Measurements from ENCODE around the gene FIBCD1. TPM values are rescaled to one million over a fixed set of nuclear protein-coding genes. Genes with fewer than 3 reads are reported as not detected.

Gene FIBCD1
- total RNA-seq, 1 donor from 2014 or later = 0.29 TPM

DNA sequence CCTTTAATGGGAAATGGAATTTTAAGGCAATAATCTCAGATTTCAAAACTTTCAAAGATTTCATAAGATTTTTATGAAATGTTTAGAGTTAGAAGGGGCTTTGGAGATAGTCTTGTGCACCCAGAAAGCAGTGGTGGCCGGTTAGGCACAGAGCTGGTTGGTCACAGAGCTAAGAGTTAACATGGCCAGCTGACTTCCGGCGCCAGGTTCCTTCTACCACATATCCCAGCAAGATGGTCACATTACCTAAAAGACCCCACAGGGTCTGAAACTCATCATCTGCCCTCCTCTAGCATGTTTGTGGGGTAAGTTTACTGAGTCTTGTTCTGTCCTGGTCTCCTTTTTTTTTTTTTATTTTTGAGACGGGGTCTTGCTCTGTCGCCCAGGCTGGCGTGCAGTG, 61.7 kb downstream of the FIBCD1 start:
- no peak overlapping the region for H3K4me3 ChIP-seq (ENCODE audit: low read depth, low read length)
- TF ChIP-seq, protein P1, sequence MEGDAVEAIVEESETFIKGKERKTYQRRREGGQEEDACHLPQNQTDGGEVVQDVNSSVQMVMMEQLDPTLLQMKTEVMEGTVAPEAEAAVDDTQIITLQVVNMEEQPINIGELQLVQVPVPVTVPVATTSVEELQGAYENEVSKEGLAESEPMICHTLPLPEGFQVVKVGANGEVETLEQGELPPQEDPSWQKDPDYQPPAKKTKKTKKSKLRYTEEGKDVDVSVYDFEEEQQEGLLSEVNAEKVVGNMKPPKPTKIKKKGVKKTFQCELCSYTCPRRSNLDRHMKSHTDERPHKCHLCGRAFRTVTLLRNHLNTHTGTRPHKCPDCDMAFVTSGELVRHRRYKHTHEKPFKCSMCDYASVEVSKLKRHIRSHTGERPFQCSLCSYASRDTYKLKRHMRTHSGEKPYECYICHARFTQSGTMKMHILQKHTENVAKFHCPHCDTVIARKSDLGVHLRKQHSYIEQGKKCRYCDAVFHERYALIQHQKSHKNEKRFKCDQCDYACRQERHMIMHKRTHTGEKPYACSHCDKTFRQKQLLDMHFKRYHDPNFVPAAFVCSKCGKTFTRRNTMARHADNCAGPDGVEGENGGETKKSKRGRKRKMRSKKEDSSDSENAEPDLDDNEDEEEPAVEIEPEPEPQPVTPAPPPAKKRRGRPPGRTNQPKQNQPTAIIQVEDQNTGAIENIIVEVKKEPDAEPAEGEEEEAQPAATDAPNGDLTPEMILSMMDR (conservative IDR thresholded peaks at IDR 0.05; ENCODE audit: low read depth, low read length) = no peak
- DNase-seq (ENCODE audit: low read depth) = no peak

DNA sequence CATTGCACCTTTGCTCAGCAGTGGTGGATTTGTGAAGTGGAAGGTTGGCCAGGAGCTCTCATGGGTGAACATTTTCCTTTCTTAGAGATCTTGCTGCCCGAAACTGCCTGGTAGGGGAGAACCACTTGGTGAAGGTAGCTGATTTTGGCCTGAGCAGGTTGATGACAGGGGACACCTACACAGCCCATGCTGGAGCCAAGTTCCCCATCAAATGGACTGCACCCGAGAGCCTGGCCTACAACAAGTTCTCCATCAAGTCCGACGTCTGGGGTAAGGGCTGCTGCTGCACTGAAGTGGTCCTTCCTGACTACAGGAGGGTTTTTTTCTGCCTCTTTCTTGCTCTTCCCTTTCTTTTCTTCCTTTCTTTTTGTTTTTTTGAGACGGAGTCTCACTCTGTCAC, 64.3 kb downstream of the FIBCD1 start:
- no peak overlapping the region for H3K4me3 ChIP-seq (ENCODE audit: low read depth, low read length)
- TF ChIP-seq, protein P1 (conservative IDR thresholded peaks at IDR 0.05; ENCODE audit: low read depth, low read length) = no peak
- no peak for DNase-seq (ENCODE audit: low read depth)

DNA sequence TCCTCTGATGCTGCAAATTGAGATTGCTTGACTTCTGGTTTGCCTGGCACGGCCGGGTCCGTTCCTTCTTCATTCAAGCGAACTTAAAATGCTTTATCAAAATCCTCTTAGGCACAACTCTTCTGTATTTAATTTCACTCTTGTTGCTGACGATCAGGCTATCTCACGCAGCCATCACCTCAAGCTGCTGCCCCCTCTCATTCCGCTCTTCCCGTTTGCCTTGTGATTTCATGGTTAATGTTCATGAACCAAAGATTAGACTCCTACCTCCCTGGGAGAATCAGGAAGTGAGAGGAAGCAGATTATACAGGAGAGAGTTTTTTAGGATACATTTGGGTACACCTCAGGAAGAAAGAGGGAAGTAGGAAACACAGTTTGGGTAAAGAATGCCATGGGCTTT, 65.1 kb downstream of the FIBCD1 start:
- H3K4me3 ChIP-seq (ENCODE audit: low read depth, low read length) = no peak overlapping the region
- TF ChIP-seq, protein P1 (conservative IDR thresholded peaks at IDR 0.05; ENCODE audit: low read depth, low read length) = no peak
- no peak for DNase-seq (ENCODE audit: low read depth)

DNA sequence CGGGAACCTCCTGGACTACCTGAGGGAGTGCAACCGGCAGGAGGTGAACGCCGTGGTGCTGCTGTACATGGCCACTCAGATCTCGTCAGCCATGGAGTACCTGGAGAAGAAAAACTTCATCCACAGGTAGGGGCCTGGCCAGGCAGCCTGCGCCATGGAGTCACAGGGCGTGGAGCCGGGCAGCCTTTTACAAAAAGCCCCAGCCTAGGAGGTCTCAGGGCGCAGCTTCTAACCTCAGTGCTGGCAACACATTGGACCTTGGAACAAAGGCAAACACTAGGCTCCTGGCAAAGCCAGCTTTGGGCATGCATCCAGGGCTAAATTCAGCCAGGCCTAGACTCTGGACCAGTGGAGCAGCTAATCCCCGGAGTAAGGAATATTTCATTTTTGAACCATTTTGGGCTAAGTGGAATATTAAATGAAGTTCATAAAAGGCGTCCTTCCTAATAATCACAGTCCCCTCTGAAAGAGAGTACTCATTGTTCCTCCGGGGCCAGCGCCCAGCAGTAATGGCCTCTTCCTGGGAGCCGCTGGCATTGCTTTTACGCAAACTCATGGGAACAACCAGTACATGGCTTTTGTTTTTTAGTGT, 66.0 kb downstream of the FIBCD1 start:
- TF ChIP-seq, protein P1 (conservative IDR thresholded peaks at IDR 0.05; ENCODE audit: low read depth, low read length) = no peak
- no peak overlapping the region for H3K4me3 ChIP-seq (ENCODE audit: low read depth, low read length)
- DNase-seq (ENCODE audit: low read depth) = no peak

DNA sequence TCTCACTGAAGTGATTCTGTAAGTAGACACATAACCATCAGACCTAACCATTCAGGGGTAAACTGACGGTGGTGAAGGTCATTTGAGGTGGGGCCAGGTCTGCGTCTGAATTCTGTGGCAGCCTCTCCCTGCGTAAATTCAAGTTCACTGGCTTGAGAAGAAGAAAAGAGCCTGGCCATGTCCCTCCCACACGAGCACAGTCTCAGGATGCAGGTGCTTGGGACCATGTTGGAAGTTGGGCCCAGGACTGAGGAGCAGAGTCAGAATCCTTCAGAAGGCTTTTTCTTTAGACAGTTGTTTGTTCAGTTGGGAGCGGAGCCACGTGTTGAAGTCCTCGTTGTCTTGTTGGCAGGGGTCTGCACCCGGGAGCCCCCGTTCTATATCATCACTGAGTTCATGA, 66.5 kb downstream of the FIBCD1 start:
- DNase-seq (ENCODE audit: low read depth) = no peak
- TF ChIP-seq, protein P1 (conservative IDR thresholded peaks at IDR 0.05; ENCODE audit: low read depth, low read length) = no peak

DNA sequence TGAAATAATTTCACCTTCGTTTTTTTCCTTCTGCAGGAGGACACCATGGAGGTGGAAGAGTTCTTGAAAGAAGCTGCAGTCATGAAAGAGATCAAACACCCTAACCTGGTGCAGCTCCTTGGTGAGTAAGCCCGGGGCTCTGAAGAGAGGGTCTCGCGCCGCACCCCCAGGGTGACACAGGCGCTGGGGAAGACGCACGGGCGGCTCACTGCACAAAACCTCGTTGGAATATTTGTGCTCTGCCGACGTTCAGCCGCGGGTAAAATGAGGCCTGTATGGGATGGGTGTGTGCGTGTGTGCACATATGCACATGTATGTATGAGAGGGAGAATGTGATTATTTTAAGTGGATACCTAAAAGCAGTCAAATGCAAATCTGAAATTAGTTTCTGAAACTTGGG, 67.0 kb downstream of the FIBCD1 start:
- TF ChIP-seq, protein P1 (conservative IDR thresholded peaks at IDR 0.05; ENCODE audit: low read depth, low read length) = no peak
- no peak overlapping the region for H3K4me3 ChIP-seq (ENCODE audit: low read depth, low read length)
- no peak for DNase-seq (ENCODE audit: low read depth)

More for the DNA sequence above, 66.5 kb downstream of the FIBCD1 start:
- H3K4me3 ChIP-seq (ENCODE audit: low read depth, low read length) = no peak overlapping the region

DNA sequence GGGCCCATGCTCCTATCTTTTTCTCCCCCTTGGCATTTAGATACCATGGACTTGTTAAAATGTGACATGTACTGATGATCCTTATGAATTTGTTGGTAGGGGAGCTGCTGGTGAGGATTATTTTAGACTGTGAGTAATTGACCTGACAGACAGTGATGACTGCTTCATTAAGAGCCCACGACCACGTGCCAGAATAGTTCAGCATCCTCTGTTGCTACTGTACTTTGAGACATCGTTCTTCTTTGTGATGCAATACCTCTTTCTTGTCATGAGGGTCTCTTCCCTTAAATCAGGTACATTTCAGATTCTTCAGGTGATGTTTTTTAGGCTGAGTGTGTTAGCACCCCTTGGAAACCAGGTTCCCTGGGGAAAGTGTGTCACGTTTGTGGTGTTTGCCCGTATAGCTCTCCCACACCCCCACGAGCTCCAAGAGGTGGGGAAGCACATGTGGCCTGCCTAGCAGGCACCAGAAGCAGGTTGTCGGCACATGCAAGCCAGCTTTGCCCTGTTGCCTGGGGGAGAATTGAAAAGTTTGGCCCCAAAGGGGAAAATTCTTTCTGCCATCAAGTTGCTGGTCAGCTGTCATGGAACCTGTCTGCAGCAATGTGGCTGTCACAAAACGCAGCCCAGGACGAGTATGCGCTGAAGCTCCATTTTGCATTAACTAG, 67.5 kb downstream of the FIBCD1 start:
- DNase-seq (ENCODE audit: low read depth) = no peak
- TF ChIP-seq, protein P1 (conservative IDR thresholded peaks at IDR 0.05; ENCODE audit: low read depth, low read length) = no peak
- no peak overlapping the region for H3K4me3 ChIP-seq (ENCODE audit: low read depth, low read length)
